Aorta (tissue), 5 donors: ENCODE results near the gene BICC1. TPM values are rescaled to one million over a fixed set of nuclear protein-coding genes. Genes with fewer than 3 reads are reported as not detected.

Experiments used
- ATAC-seq: fragments of 200-7000 bp; cut with Tn5 transposase; one replicate; pipeline ENCODE4 v1.9.1; 2022; ENCODE audit warnings: moderate library complexity; ENCODE audit not compliant: low FRiP score
- DNase-seq, 2 donors: peaks; one replicate each; pipeline ENCODE4 v3.0.0-alpha.2; 2020
- H3K27ac ChIP-seq, 2 donors: one replicate each; pipeline ENCODE4 v1.5.1; 2013; ENCODE audit warnings: low read length in 2 of 2, mild to moderate bottlenecking in 2 of 2, moderate library complexity in 2 of 2, control low read depth in 1 of 2, inconsistent platforms in 1 of 2, low read depth in 1 of 2
- H3K27me3 ChIP-seq, 2 donors: one replicate each; pipeline ENCODE4 v1.6.1; 2013; ENCODE audit warnings: control low read depth in 1 of 2, low read length in 1 of 2, mild to moderate bottlenecking in 1 of 2, moderate library complexity in 1 of 2; ENCODE audit not compliant: insufficient read depth in 2 of 2, control insufficient read depth in 1 of 2
- H3K36me3 ChIP-seq, 2 donors: one replicate each; pipeline ENCODE4 v1.6.1; 2013; ENCODE audit warnings: control low read depth in 1 of 2, low read length in 1 of 2, mild to moderate bottlenecking in 1 of 2; ENCODE audit not compliant: insufficient read depth in 2 of 2, control insufficient read depth in 1 of 2
- H3K4me1 ChIP-seq, 2 donors: one replicate each; pipeline ENCODE4 v1.6.1; 2013; ENCODE audit warnings: low read length in 2 of 2, control low read depth in 1 of 2, mild to moderate bottlenecking in 1 of 2, moderate library complexity in 1 of 2; ENCODE audit not compliant: insufficient read depth in 2 of 2, control insufficient read depth in 1 of 2
- H3K4me3 ChIP-seq, 2 donors: one replicate each; pipeline ENCODE4 v1.5.1; 2013; ENCODE audit warnings: low read length in 2 of 2, control low read depth in 1 of 2, mild to moderate bottlenecking in 1 of 2
- H3K9me3 ChIP-seq: one replicate; pipeline ENCODE4 v1.6.1; 2013; ENCODE audit warnings: mild to moderate bottlenecking, low read length; ENCODE audit not compliant: control insufficient read depth
- WGBS, 2 donors: extraction: QIAGEN DNeasy Blood & Tissue Kit; methylation state at CpG; one replicate each; pipeline ENCODE4 v1.1.7; 2013; 5-methylcytosine and 5-hydroxymethylcytosine counted together
- intact Hi-C, 2 donors: fragments of 100-400 bp; cut with DNase I; formaldehyde crosslinking; loops; one replicate each; pipeline versions ENCODE4 v1.14.2 to v1.15.0; 2022
- polyA plus RNA-seq, 2 donors: library from polyadenylated mRNA; stranded (reverse); fragments of 200-250 nt; gene quantifications; one replicate each; pipeline ENCODE4 v1.2.3, GENCODE V29; 2013
- total RNA-seq, 2 donors: library from RNA; stranded (reverse); fragmentation: NEBNext Ultra II Directional; extraction: Animal tissue kit (Norgen Biotek cat#: 25700); gene quantifications; one replicate each; pipeline ENCODE4 v1.2.1, GENCODE V29; 2021
- donor health status: healthy with polysubstance abuse.
- donor health status: Bipolar disorder and iron deficiency.
- donor health status: DM: no; HTN: no; CAD: no.
- donor health status: DM: no; HTN: no; CAD: no.
- donor health status: DM: yes; HTN: yes; CAD: no.

The BICC1 gene
- total and polyA plus RNA-seq, 4 donors, result 3.8 to 46.8 (median 13.9) TPM

DNA sequence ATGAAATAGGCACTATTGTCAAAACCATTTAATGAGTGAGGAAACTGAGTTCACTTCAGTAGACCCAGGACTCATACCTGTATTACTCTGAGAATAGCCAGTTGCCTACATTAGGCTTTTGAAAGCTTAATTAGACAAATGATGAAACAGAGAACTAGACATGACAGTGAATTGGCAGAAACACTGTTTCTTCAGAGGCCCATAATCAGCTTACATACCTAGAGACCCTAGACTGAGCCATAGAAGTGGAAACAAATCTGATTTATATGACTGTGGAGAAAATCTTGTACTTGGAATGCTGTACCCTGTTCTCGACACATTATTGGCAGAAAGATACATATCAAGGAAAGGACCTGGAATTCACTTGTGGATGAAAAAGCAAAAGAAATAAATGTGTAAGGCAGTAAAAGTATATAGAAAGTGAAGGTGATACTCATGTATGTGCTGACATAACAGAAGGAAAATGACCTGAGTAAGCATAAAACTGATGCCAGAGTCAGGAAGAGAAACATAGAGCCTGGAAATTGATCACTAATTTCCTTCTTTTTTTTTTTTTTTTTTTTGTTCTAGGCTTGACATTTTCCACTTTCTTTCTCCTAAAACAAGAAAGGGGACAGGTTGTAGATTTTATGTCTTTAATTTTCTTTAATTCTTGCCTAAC, 251.5 kb downstream of the BICC1 start:
- peaks cover 3% of the 10 kb centered on the region for H3K9me3 ChIP-seq
- H3K27ac ChIP-seq, result no peak overlapping the region
- H3K36me3 ChIP-seq, result no peaks in the 10 kb centered on the region
- no peaks in the 10 kb centered on the region for H3K4me1 ChIP-seq
- ATAC-seq, result no peak
- H3K4me3 ChIP-seq, result no peak overlapping the region
- H3K27me3 ChIP-seq, result no peaks in the 10 kb centered on the region
- DNase-seq, result no peak
- intact Hi-C loops, result no loop called here
- 9 to 23% methylated on average over 1 of the region's 1 CpG for WGBS, 2 donors

DNA sequence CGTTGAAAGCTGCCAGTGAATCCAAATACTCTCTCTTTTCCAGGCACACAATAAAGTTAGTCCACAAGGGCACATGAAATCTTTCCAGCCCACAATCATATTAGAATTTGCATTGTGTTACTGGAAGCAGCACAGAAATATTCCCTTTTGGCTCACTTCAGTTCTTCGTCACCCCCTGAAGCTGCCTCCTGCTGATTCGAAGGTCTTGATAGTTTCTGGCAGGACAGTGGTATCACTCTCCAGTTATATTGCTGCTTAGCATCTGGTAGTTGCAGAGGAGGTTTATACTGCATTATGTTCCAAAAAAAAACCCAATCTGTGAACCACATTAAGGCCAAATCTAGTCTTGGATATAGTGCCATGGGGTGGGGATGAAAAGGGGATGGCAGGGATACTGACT, 253.2 kb downstream of the BICC1 start:
- Histone ChIP-seq H3K36me3 (no peaks in the 10 kb centered on the region), H3K4me3 (no peak overlapping the region), H3K4me1 (no peaks in the 10 kb centered on the region), H3K9me3 (peaks cover 3% of the 10 kb centered on the region), H3K27me3 (no peaks in the 10 kb centered on the region), H3K27ac (no peak overlapping the region)
- 93 to 96% methylated on average over 3 of the region's 3 CpGs for WGBS, 2 donors
- intact Hi-C loops, result no loop called here
- ATAC-seq (no peak), DNase-seq (no peak)

DNA sequence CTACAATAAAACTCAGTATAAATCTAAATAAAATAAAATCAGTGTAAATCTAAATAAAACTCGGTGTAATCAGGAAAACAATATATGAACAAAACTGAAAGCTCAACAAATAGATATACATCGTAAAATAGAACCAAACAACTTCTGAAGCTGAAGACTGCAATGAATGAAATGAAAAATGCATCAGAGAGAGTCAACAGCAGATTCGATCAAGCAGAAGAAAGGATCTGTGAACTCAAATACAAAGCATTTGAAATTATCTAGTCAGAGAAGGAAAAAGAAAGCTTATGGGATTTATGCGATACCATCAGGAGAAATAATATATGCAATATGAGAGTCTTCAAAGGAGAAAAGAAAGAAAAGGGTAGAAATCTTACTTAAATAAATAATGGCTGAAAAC, 255.0 kb downstream of the BICC1 start:
- Histone ChIP-seq H3K4me3 (no peak overlapping the region), H3K27me3 (no peaks in the 10 kb centered on the region), H3K27ac (no peak overlapping the region), H3K9me3 (peaks cover 3% of the 10 kb centered on the region), H3K36me3 (no peaks in the 10 kb centered on the region), H3K4me1 (no peaks in the 10 kb centered on the region)
- 97 to 100% methylated on average over 4 of the region's 4 CpGs for WGBS, 2 donors
- intact Hi-C loops, result no loop called here
- DNase-seq (no peak), ATAC-seq (no peak)

GRCh38 chr10:58771863-58772262, 259.2 kb downstream of the BICC1 start:
- ATAC-seq (no peak), DNase-seq (no peak)
- H3K27me3 ChIP-seq, result no peaks in the 10 kb centered on the region
- H3K4me3 ChIP-seq, result no peak overlapping the region
- H3K36me3 ChIP-seq, result no peaks in the 10 kb centered on the region
- peaks cover 0 to 3% of the 10 kb centered on the region in 2 donors for H3K4me1 ChIP-seq
- H3K9me3 ChIP-seq, result peaks cover 3% of the 10 kb centered on the region
- H3K27ac ChIP-seq, result no peak overlapping the region
- 68 to 76% methylated on average over 1 of the region's 1 CpG for WGBS, 2 donors
- intact Hi-C loops, result loop anchor here in 1 of 2 donors (10.0 kb wide), 1 partner anchor 853 kb away; no protein-coding TSS in a partner anchor

GRCh38 chr10:58772758-58773157, 260.1 kb downstream of the BICC1 start:
- intact Hi-C loops, result loop anchor here in 1 of 2 donors (10.0 kb wide), 1 partner anchor 852 kb away; no protein-coding TSS in a partner anchor

GRCh38 chr10:58773341-58773740, 260.7 kb downstream of the BICC1 start:
- Histone ChIP-seq H3K4me1 (peaks cover 0 to 3% of the 10 kb centered on the region in 2 donors), H3K27ac (no peak overlapping the region), H3K36me3 (no peaks in the 10 kb centered on the region), H3K4me3 (no peak overlapping the region), H3K9me3 (no peaks in the 10 kb centered on the region), H3K27me3 (no peaks in the 10 kb centered on the region)
- WGBS, 2 donors, result 84 to 86% methylated on average over 4 of the region's 4 CpGs
- no peak for ATAC-seq
- no peak for DNase-seq
- intact Hi-C loops, result loop anchor here in 1 of 2 donors (10.0 kb wide), 1 partner anchor 851 kb away; no protein-coding TSS in a partner anchor

More at GRCh38 chr10:58772758-58773157, 260.1 kb downstream of the BICC1 start:
- H3K36me3 ChIP-seq, result no peaks in the 10 kb centered on the region
- 89 to 90% methylated on average over 3 of the region's 3 CpGs for WGBS, 2 donors
- no peaks in the 10 kb centered on the region for H3K27me3 ChIP-seq
- no peak overlapping the region for H3K4me3 ChIP-seq
- H3K9me3 ChIP-seq, result no peaks in the 10 kb centered on the region
- H3K27ac ChIP-seq, result no peak overlapping the region
- ATAC-seq (no peak), DNase-seq (no peak)
- H3K4me1 ChIP-seq, result peaks cover 0 to 3% of the 10 kb centered on the region in 2 donors

- DNase-seq, result no peak
- Histone ChIP-seq H3K36me3 (no peaks in the 10 kb centered on the region), H3K4me1 (peaks cover 0 to 3% of the 10 kb centered on the region in 2 donors), H3K9me3 (no peaks in the 10 kb centered on the region), H3K27me3 (no peaks in the 10 kb centered on the region), H3K4me3 (no peak overlapping the region), H3K27ac (no peak overlapping the region)
- WGBS, 2 donors, result 62 to 68% methylated on average over 1 of the region's 1 CpG
- intact Hi-C loops, result loop anchor here in 1 of 2 donors (10.0 kb wide), 1 partner anchor 851 kb away; no protein-coding TSS in a partner anchor
- ATAC-seq, result no peak
These were observed 261.3 kb downstream of the BICC1 start for GRCh38 chr10:58773944-58774343.

- Histone ChIP-seq H3K9me3 (no peaks in the 10 kb centered on the region), H3K36me3 (no peaks in the 10 kb centered on the region), H3K4me3 (no peak overlapping the region), H3K27ac (no peak overlapping the region), H3K27me3 (no peaks in the 10 kb centered on the region), H3K4me1 (peaks cover 0 to 3% of the 10 kb centered on the region in 2 donors)
- intact Hi-C loops, result loop anchor here in 1 of 2 donors (10.0 kb wide), 1 partner anchor 849 kb away; no protein-coding TSS in a partner anchor
- ATAC-seq (peak; percentile 71), DNase-seq (no peak)
- 26 to 35% methylated on average over 4 of the region's 4 CpGs for WGBS, 2 donors
These were observed 263.4 kb downstream of the BICC1 start for GRCh38 chr10:58775960-58776567.
